H1 (cell line): Measurements from ENCODE around the gene PF4V1. TPM values are rescaled to one million over a fixed set of nuclear protein-coding genes. Genes with fewer than 3 reads are reported as not detected.
A peak's percentile ranks its signal among the peaks of the same experiment; 100 is the strongest.

Experiments used
- CTCF ChIA-PET: fragments of 300-600 bp; sonication (Branson Sonifier 250); formaldehyde crosslinking; loops from one replicate; lab custom pipeline; 2021; ENCODE audit not compliant: partially characterized antibody; lab: Charles Lee
- POLR2A ChIA-PET: fragments of 300-600 bp; sonication (Branson Sonifier 250); formaldehyde crosslinking; loops from one replicate; lab custom pipeline; 2021; ENCODE audit warnings: inconsistent platforms; ENCODE audit not compliant: partially characterized antibody; lab: Charles Lee
- DNase-seq, 2 experiments: peaks; one replicate each; pipeline versions ENCODE4 v3.0.0 to v3.0.0-alpha.2; 2010 to 2022; ENCODE audit warnings: low spot score in 2 of 2, low read depth in 1 of 2, mixed read lengths in 1 of 2
- FAIRE-seq: peaks from 2 replicates; lab custom pipeline; 2011; peaks lifted over from hg19 to GRCh38; lab: Jason Lieb, UNC
- H2AFZ ChIP-seq: 2 replicates; pipeline ENCODE4 v1.8.1; 2012; ENCODE audit warnings: low read length, inconsistent platforms
- H2AK5ac ChIP-seq: 2 replicates; pipeline ENCODE4 v1.6.1; 2013; ENCODE audit warnings: low read depth, low read length
- H2BK120ac ChIP-seq: replicated peaks from 2 replicates; pipeline ENCODE3; 2013; ENCODE audit warnings: low read depth, low read length, inconsistent platforms
- H2BK12ac ChIP-seq: 2 replicates; pipeline ENCODE4 v1.6.1; 2013; ENCODE audit warnings: low read depth, low read length
- H2BK15ac ChIP-seq: 2 replicates; pipeline ENCODE4 v1.6.1; 2013; ENCODE audit warnings: low read length
- H2BK20ac ChIP-seq: 2 replicates; pipeline ENCODE4 v1.6.1; 2013; ENCODE audit warnings: low read length
- H2BK5ac ChIP-seq: 2 replicates; pipeline ENCODE4 v1.6.1; 2013; ENCODE audit warnings: low read depth, low read length
- H3K14ac ChIP-seq: 2 replicates; pipeline ENCODE4 v1.6.1; 2013; ENCODE audit warnings: inconsistent platforms; ENCODE audit not compliant: insufficient read length
- H3K18ac ChIP-seq: 2 replicates; pipeline ENCODE4 v1.6.1; 2013; ENCODE audit warnings: low read length; ENCODE audit errors: extremely low read depth
- H3K23ac ChIP-seq: 2 replicates; pipeline ENCODE4 v1.6.1; 2013; ENCODE audit warnings: inconsistent platforms; ENCODE audit not compliant: insufficient read length
- H3K23me2 ChIP-seq: 2 replicates; pipeline ENCODE4 v1.6.1; 2013; ENCODE audit warnings: low read depth, low read length
- H3K27ac ChIP-seq: 2 replicates; pipeline ENCODE4 v1.6.1; 2011; ENCODE audit warnings: low read depth, low read length, inconsistent platforms
- H3K27me3 ChIP-seq, 4 experiments: replicated peaks in 1 of 4; 1 replicate in 1 of 4; 2 replicates in 3 of 4; pipeline versions ENCODE4 v1.6.1 to v1.8.1; 2011 to 2013; ENCODE audit warnings: low read length in 3 of 4, mild to moderate bottlenecking in 3 of 4, inconsistent platforms in 2 of 4, mixed read lengths in 2 of 4, moderate library complexity in 1 of 4; ENCODE audit not compliant: control insufficient read depth in 3 of 4, insufficient read depth in 3 of 4; ENCODE audit errors: extremely low read depth in 1 of 4
- H3K36me3 ChIP-seq, 4 experiments: 2 replicates each; pipeline versions ENCODE4 v1.6.1 to v1.8.1; 2011 to 2013; ENCODE audit warnings: mild to moderate bottlenecking in 4 of 4, low read length in 3 of 4, moderate library complexity in 2 of 4, control low read depth in 1 of 4, inconsistent platforms in 1 of 4; ENCODE audit not compliant: insufficient read depth in 4 of 4, control insufficient read depth in 2 of 4
- H3K4ac ChIP-seq: replicated peaks from 2 replicates; pipeline ENCODE3; 2013; ENCODE audit warnings: low read length, low read depth, mixed read lengths, inconsistent platforms; ENCODE audit not compliant: insufficient read length
- H3K4me1 ChIP-seq, 4 experiments: replicated peaks in 1 of 4; 1 replicate in 1 of 4; 2 replicates in 3 of 4; pipeline versions ENCODE4 v1.6.1 to v1.8.1; 2011 to 2013; ENCODE audit warnings: low read length in 3 of 4, inconsistent platforms in 2 of 4, mixed read lengths in 1 of 4; ENCODE audit not compliant: insufficient read depth in 4 of 4, control insufficient read depth in 3 of 4
- H3K4me2 ChIP-seq, 2 experiments: 2 replicates each; pipeline versions ENCODE4 v1.6.1 to v1.8.1; 2011 to 2013; ENCODE audit warnings: low read depth in 2 of 2, low read length in 2 of 2, control low read depth in 1 of 2, inconsistent platforms in 1 of 2, mild to moderate bottlenecking in 1 of 2; ENCODE audit not compliant: insufficient read depth in 1 of 2
- H3K4me3 ChIP-seq, 4 experiments: fragments of 200-600, 300-600 bp in 1 of 4; sonication (generic), shearing (Covaris generic), sonication (Bioruptor Twin) in 1 of 4; 2 replicates each; pipeline versions ENCODE4 v1.5.1 to v1.8.1; 2011 to 2016; ENCODE audit warnings: low read length in 4 of 4, low read depth in 3 of 4, control low read depth in 2 of 4, inconsistent platforms in 2 of 4, mild to moderate bottlenecking in 2 of 4, mixed read lengths in 1 of 4, moderate library complexity in 1 of 4; ENCODE audit not compliant: insufficient read depth in 2 of 4; ENCODE audit errors: extremely low read depth in 1 of 4
- H3K56ac ChIP-seq: replicated peaks from 2 replicates; pipeline ENCODE3; 2013; ENCODE audit warnings: low read depth, mild to moderate bottlenecking, mixed read lengths, low read length, inconsistent platforms; ENCODE audit not compliant: insufficient read length
- H3K79me1 ChIP-seq: 2 replicates; pipeline ENCODE4 v1.6.1; 2013; ENCODE audit warnings: low read depth, low read length, control low read depth
- H3K79me2 ChIP-seq, 2 experiments: 2 replicates each; pipeline versions ENCODE4 v1.6.1 to v1.8.1; 2012 to 2013; ENCODE audit warnings: low read length in 2 of 2, mild to moderate bottlenecking in 2 of 2, inconsistent platforms in 1 of 2; ENCODE audit not compliant: insufficient read depth in 2 of 2, control insufficient read depth in 1 of 2
- H3K9ac ChIP-seq, 4 experiments: replicated peaks in 1 of 4; 1 replicate in 1 of 4; 2 replicates in 3 of 4; pipeline versions ENCODE4 v1.6.1 to v1.8.1; 2011 to 2013; ENCODE audit warnings: low read depth in 3 of 4, low read length in 3 of 4, control low read depth in 2 of 4, mild to moderate bottlenecking in 2 of 4, moderate library complexity in 2 of 4, inconsistent platforms in 1 of 4; ENCODE audit errors: extremely low read depth in 1 of 4
- H3K9me3 ChIP-seq, 2 experiments: 2 replicates each; pipeline versions ENCODE4 v1.6.1 to v1.8.1; 2012 to 2013; ENCODE audit warnings: mild to moderate bottlenecking in 2 of 2, moderate library complexity in 2 of 2, control low read depth in 1 of 2, inconsistent platforms in 1 of 2, low read depth in 1 of 2, low read length in 1 of 2, mixed read lengths in 1 of 2; ENCODE audit not compliant: insufficient read depth in 2 of 2
- H4K20me1 ChIP-seq, 2 experiments: replicated peaks in 1 of 2; 2 replicates each; pipeline versions ENCODE3 to v1.8.1; 2011 to 2013; ENCODE audit warnings: inconsistent platforms in 2 of 2, low read length in 2 of 2, mild to moderate bottlenecking in 1 of 2; ENCODE audit not compliant: insufficient read depth in 2 of 2, control insufficient read depth in 1 of 2
- H4K5ac ChIP-seq: 2 replicates; pipeline ENCODE4 v1.6.1; 2013; ENCODE audit warnings: low read length, low read depth, mixed read lengths, inconsistent platforms; ENCODE audit not compliant: insufficient read length
- H4K8ac ChIP-seq: 2 replicates; pipeline ENCODE4 v1.8.0; 2013; ENCODE audit warnings: mild to moderate bottlenecking, moderate library complexity, low read length, inconsistent platforms; ENCODE audit not compliant: insufficient read depth; ENCODE audit errors: extremely low read depth
- H4K91ac ChIP-seq: replicated peaks from 2 replicates; pipeline ENCODE3; 2013; ENCODE audit warnings: low read length, mixed read lengths, inconsistent platforms; ENCODE audit not compliant: insufficient read length
- CTBP2 ChIP-seq: IDR thresholded peaks from 2 replicates; pipeline ENCODE4 v1.7.0; 2011; ENCODE audit warnings: borderline replicate concordance, mild to moderate bottlenecking, moderate library complexity, mixed read lengths, low read length; ENCODE audit not compliant: insufficient read depth, insufficient read length
- NRF1 ChIP-seq: IDR thresholded peaks from 2 replicates; pipeline ENCODE4 v1.6.1; 2011; ENCODE audit warnings: mild to moderate bottlenecking, low read depth, low read length, improper control_type of control experiment
- RFX5 ChIP-seq: IDR thresholded peaks from 2 replicates; pipeline ENCODE4 v1.6.1; 2011; ENCODE audit warnings: low read depth, low read length, improper control_type of control experiment, borderline replicate concordance
- ZNF274 ChIP-seq: IDR thresholded peaks from 2 replicates; pipeline ENCODE4 v1.7.0; 2012; ENCODE audit warnings: low read length, borderline replicate concordance; ENCODE audit errors: extremely low read depth
- WGBS, 2 experiments: shearing (Covaris generic) in 1 of 2; methylation state at CpG; one replicate each; pipeline versions ENCODE4 v1.1.6 to v1.1.7; 2013 to 2015; ENCODE audit warnings: low lambda C conversion rate in 2 of 2, mixed read lengths in 2 of 2, inconsistent platforms in 1 of 2, low coverage in 1 of 2, missing lambda C conversion rate in 1 of 2; ENCODE audit not compliant: insufficient replicate concordance in 2 of 2, insufficient coverage in 1 of 2, insufficient read length in 1 of 2; ENCODE audit errors: extremely low coverage in 1 of 2, missing lambda C conversion rate in 1 of 2; 5-methylcytosine and 5-hydroxymethylcytosine counted together
- polyA plus RNA-seq, 7 experiments: library from polyadenylated mRNA; depleted of rRNA in 3 of 7; stranded (reverse) in 5 of 7; unstranded in 2 of 7; fragments of >200 nt in 5 of 7; fragments of 200-250 nt in 2 of 7; gene quantifications; 1 replicate in 5 of 7; 2 replicates in 1 of 7; 4 replicates in 1 of 7; pipeline versions ENCODE4 v1.2.1 to v1.2.3, GENCODE V29; 2011 to 2013; ENCODE audit warnings: missing spikeins in 2 of 7, mixed read lengths in 2 of 7
- total RNA-seq: library from RNA; stranded (reverse); fragmentation: NEBNext Ultra II Directional; extraction: Animal tissue kit (Norgen Biotek cat#: 25700); gene quantifications from 2 replicates; pipeline ENCODE4 v1.2.1, GENCODE V29; 2021

Gene PF4V1
- total and polyA plus RNA-seq, 2 of the 8 experiments (the other 6 are each of a cell fraction or from before 2014, with no cell fraction given) = not detected

DNA sequence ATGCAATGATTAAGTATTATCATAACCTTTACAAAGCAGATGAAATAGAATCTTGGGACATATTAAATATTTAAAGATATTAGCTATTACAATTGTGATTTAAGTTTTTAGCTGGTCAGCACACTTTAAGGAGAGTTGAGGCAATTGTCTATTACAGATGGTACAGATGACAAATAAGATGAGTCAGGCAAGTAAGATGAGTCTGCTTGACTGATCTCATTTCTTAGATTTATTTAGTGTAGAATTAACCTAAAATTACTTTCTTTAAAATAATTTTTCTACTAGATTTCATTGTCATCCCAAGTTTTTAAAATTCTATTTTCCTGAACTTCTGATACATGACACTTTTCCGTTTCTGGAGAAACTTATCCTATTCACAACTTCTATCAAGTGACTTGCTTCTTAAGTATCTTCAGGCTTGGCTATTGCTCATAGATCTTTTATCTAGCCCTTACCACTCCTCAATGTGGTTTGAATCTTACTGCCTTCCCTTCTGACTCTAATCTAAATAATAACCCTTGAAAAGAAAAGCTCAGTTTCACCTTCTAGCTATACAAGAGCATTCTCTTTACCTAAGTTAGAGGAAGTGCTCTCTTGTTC lies 49.0 kb downstream of the PF4V1 start:
- 0 out of 2 replicates have a peak overlapping the region, but pooled peaks have one; percentile 2 for H2AFZ ChIP-seq
- no peak overlapping the region for H4K8ac ChIP-seq
- no peak overlapping the region for H4K91ac ChIP-seq
- no peaks in the 10 kb centered on the region for H3K23me2 ChIP-seq
- H3K4me3 ChIP-seq = no peak overlapping the region
- no peak overlapping the region for H2AK5ac ChIP-seq
- no peak overlapping the region for H3K56ac ChIP-seq
- DNase-seq = no peak
- H3K18ac ChIP-seq = no peak overlapping the region
- H3K27ac ChIP-seq = no peak overlapping the region
- H3K9me3 ChIP-seq = no peaks in the 10 kb centered on the region
- no peak overlapping the region for H2BK12ac ChIP-seq
- no peak overlapping the region for H2BK5ac ChIP-seq
- no peak overlapping the region for H3K4me2 ChIP-seq
- H2BK120ac ChIP-seq = no peak overlapping the region
- no peaks in the 10 kb centered on the region for H3K79me2 ChIP-seq
- H3K9ac ChIP-seq = no peak overlapping the region
- CTCF ChIA-PET = interaction anchor here (0.6 to 1.2 kb wide), 8 partner anchors 17 to 874 kb away, joined by 3 read pairs; no protein-coding TSS in a partner anchor
- no peak overlapping the region for H4K5ac ChIP-seq
- POLR2A ChIA-PET = no interaction called here
- H3K27me3 ChIP-seq = no peaks in the 10 kb centered on the region; a peak in 1 of 7 replicates
- H2BK15ac ChIP-seq = no peak overlapping the region
- no peaks in the 10 kb centered on the region for H3K4me1 ChIP-seq
- no peak for TF ChIP-seq ZNF274
- no peak for TF ChIP-seq RFX5
- TF ChIP-seq NRF1 = no peak
- no peak for TF ChIP-seq CTBP2
- no peaks in the 10 kb centered on the region for H4K20me1 ChIP-seq
- H2BK20ac ChIP-seq = no peak overlapping the region
- H3K14ac ChIP-seq = no peak overlapping the region
- H3K23ac ChIP-seq = no peak overlapping the region
- no peaks in the 10 kb centered on the region for H3K36me3 ChIP-seq
- no peak overlapping the region for H3K4ac ChIP-seq
- FAIRE-seq = no peak
- WGBS, 2 experiments = 94% methylated on average over 1 of the region's 1 CpG; no CpG with 5 or more reads in 1 of the 2 experiments
- H3K79me1 ChIP-seq = no peaks in the 10 kb centered on the region
